Gastrocnemius medialis (tissue), 4 donors: ENCODE measurements around the gene OPRPN. TPM values are rescaled to one million over a fixed set of nuclear protein-coding genes. Genes with fewer than 3 reads are reported as not detected.

Experiments
- ATAC-seq, 2 donors: fragments of 150-250 bp; one replicate each; pipeline ENCODE4 v1.9.1; 2016
- DNase-seq, 2 donors: peaks; one replicate each; pipeline ENCODE4 v3.0.0-alpha.2; 2019
- H3K27ac ChIP-seq, 4 donors: fragments of 200-600 bp; sonication (generic); 1 replicate in 1 of 4; 2 replicates in 3 of 4; pipeline ENCODE4 v1.5.1; 2016 to 2018; ENCODE audit warnings: mild to moderate bottlenecking in 2 of 4, moderate library complexity in 1 of 4
- H3K27me3 ChIP-seq, 3 donors: fragments of 200-600 bp; sonication (generic) in 2 of 3; 1 replicate in 1 of 3; 2 replicates in 2 of 3; pipeline versions ENCODE4 v1.5.1 to v1.6.0; 2016 to 2019; ENCODE audit warnings: mild to moderate bottlenecking in 1 of 3, moderate library complexity in 1 of 3
- H3K36me3 ChIP-seq, 2 donors: fragments of 200-600 bp; sonication (generic) in 1 of 2; one replicate each; pipeline ENCODE4 v1.5.1; 2017 to 2018
- H3K4me1 ChIP-seq, 2 donors: fragments of 200-600 bp; sonication (generic) in 1 of 2; one replicate each; pipeline ENCODE4 v1.5.1; 2016 to 2017; ENCODE audit warnings: mild to moderate bottlenecking in 2 of 2
- H3K4me3 ChIP-seq, 4 donors: fragments of 200-600 bp; sonication (generic) in 3 of 4; 1 replicate in 1 of 4; 2 replicates in 3 of 4; pipeline ENCODE4 v1.5.1; 2016 to 2019; ENCODE audit warnings: mild to moderate bottlenecking in 2 of 4
- H3K9me3 ChIP-seq, 3 donors: fragments of 200-600 bp; sonication (generic) in 2 of 3; 1 replicate in 1 of 3; 2 replicates in 2 of 3; pipeline ENCODE4 v1.5.1; 2016 to 2019
- CTCF ChIP-seq, 5 experiments: fragments of 450-650 bp in 3 of 5; fragments of 200-600 bp in 2 of 5; sonication (generic) in 2 of 5; IDR thresholded peaks in 4 of 5; conservative IDR thresholded peaks in 1 of 5; 1 replicate in 4 of 5; 2 replicates in 1 of 5; pipeline ENCODE4 v1.5.1; 2016 to 2019; ENCODE audit warnings: antibody characterized with exemption in 5 of 5, mild to moderate bottlenecking in 3 of 5, moderate library complexity in 3 of 5
- POLR2A ChIP-seq, 2 donors: fragments of 450-650 bp; IDR thresholded peaks; one replicate each; pipeline ENCODE4 v1.6.1; 2017; ENCODE audit warnings: antibody characterized with exemption in 2 of 2, mild to moderate bottlenecking in 2 of 2, moderate library complexity in 2 of 2
- in situ Hi-C, 4 donors: fragments of 200-750 bp; cut with MboI; loops; one replicate each; pipeline versions ENCODE4 v1.15.0 to v1.8.0; 2017; ENCODE audit warnings: low sequenced_read_pairs in 4 of 4
- intact Hi-C: fragments of 100-400 bp; cut with DNase I; formaldehyde crosslinking; loops from one replicate; pipeline ENCODE4 v1.15.1; 2023; ENCODE audit warnings: low total_unique reads
- total RNA-seq, 4 donors: library from RNA; depleted of rRNA; stranded (reverse); fragments of >200 nt; gene quantifications; one replicate each; pipeline versions ENCODE4 v1.1.0 to v1.2.3, GENCODE V29; 2016

The OPRPN gene
- total RNA-seq, 4 donors from 2014 or later: not detected

- in situ Hi-C loops: no loop called here
Observed at GRCh38 chr4:70443329-70443728, 45.6 kb downstream of the OPRPN start.

GRCh38 chr4:70449220-70449619, 51.5 kb downstream of the OPRPN start:
- no peaks in the 10 kb centered on the region for H3K27me3 ChIP-seq
- TF ChIP-seq CTCF (IDR thresholded peaks at IDR 0.05 in 4 of 5, conservative IDR thresholded peaks at IDR 0.05 in 1 of 5) (no peak), POLR2A (IDR thresholded peaks at IDR 0.05) (no peak)
- no peaks in the 10 kb centered on the region for H3K9me3 ChIP-seq
- ATAC-seq: no peak
- in situ Hi-C loops (no loop called here), intact Hi-C loops (no loop called here)
- no peaks in the 10 kb centered on the region for H3K4me1 ChIP-seq
- no peak for DNase-seq
- H3K27ac ChIP-seq: no peak overlapping the region
- H3K36me3 ChIP-seq: no peaks in the 10 kb centered on the region
- no peak overlapping the region for H3K4me3 ChIP-seq

More at GRCh38 chr4:70443329-70443728, 45.6 kb downstream of the OPRPN start:
- intact Hi-C loops: no loop called here
- DNase-seq: no peak
- Histone ChIP-seq H3K27me3 (no peaks in the 10 kb centered on the region), H3K4me3 (no peak overlapping the region), H3K4me1 (no peaks in the 10 kb centered on the region), H3K27ac (no peak overlapping the region), H3K9me3 (no peaks in the 10 kb centered on the region), H3K36me3 (no peaks in the 10 kb centered on the region)
- ATAC-seq: no peak
- TF ChIP-seq POLR2A (IDR thresholded peaks at IDR 0.05) (no peak), CTCF (IDR thresholded peaks at IDR 0.05 in 4 of 5, conservative IDR thresholded peaks at IDR 0.05 in 1 of 5) (no peak)

GRCh38 chr4:70452946-70453345, 55.2 kb downstream of the OPRPN start:
- no peak for ATAC-seq
- in situ Hi-C loops: no loop called here
- no peaks in the 10 kb centered on the region for H3K27me3 ChIP-seq
- H3K27ac ChIP-seq: no peak overlapping the region
- TF ChIP-seq POLR2A (IDR thresholded peaks at IDR 0.05) (no peak), CTCF (IDR thresholded peaks at IDR 0.05 in 4 of 5, conservative IDR thresholded peaks at IDR 0.05 in 1 of 5) (no peak)
- no peaks in the 10 kb centered on the region for H3K36me3 ChIP-seq
- H3K9me3 ChIP-seq: no peaks in the 10 kb centered on the region
- H3K4me1 ChIP-seq: no peaks in the 10 kb centered on the region
- intact Hi-C loops: no loop called here
- no peak for DNase-seq
- no peak overlapping the region for H3K4me3 ChIP-seq

Other genes with a start within 250 kb of the OPRPN start
- not detected for gene PRR27, start 243.7 kb upstream of the OPRPN start, total RNA-seq
- not detected for gene ODAM, start 202.2 kb upstream of the OPRPN start, total RNA-seq
- not detected for gene FDCSP, start 171.8 kb upstream of the OPRPN start, total RNA-seq
- gene CSN3, start 155.3 kb upstream of the OPRPN start, total RNA-seq: not detected
- not detected for gene CABS1, start 63.0 kb upstream of the OPRPN start, total RNA-seq
- not detected for gene SMR3A, start 37.2 kb upstream of the OPRPN start, total RNA-seq
- gene SMR3B, start 14.8 kb upstream of the OPRPN start, total RNA-seq: not detected
- gene MUC7, start 74.3 kb downstream of the OPRPN start, total RNA-seq: not detected
- not detected for gene AMTN, start 120.6 kb downstream of the OPRPN start, total RNA-seq
- not detected for gene AMBN, start 194.3 kb downstream of the OPRPN start, total RNA-seq
- 1 to 10 TPM in 3 of 4 donors, under 1 TPM in 1; 0.20 to 9.2 (median 2.8) TPM for gene ENAM, start 230.8 kb downstream of the OPRPN start, total RNA-seq